Cardiac fibroblast (primary cell): ENCODE results near the gene C10orf53.

Experiments used
- DNase-seq, 2 donors: peaks; one replicate each; pipeline versions ENCODE4 v3.0.0 to v3.0.0-alpha.2; 2010; ENCODE audit warnings: low read depth in 2 of 2
- H3K4me3 ChIP-seq, 2 donors: replicated peaks in 1 of 2; 1 replicate in 1 of 2; 2 replicates in 1 of 2; pipeline ENCODE4 v1.5.1; 2011; ENCODE audit warnings: low read depth in 2 of 2, low read length in 2 of 2, mild to moderate bottlenecking in 2 of 2, moderate library complexity in 1 of 2
- CTCF ChIP-seq: IDR thresholded peaks from one replicate; pipeline ENCODE4 v1.5.1; 2011; ENCODE audit warnings: low read depth, mild to moderate bottlenecking, low read length, inconsistent platforms

C10orf53 gene

GRCh38 chr10:49662169-49662830, 17.2 kb upstream of the C10orf53 start:
- no peak for DNase-seq
- H3K4me3 ChIP-seq = no peak overlapping the region
- TF ChIP-seq CTCF = no peak

DNA sequence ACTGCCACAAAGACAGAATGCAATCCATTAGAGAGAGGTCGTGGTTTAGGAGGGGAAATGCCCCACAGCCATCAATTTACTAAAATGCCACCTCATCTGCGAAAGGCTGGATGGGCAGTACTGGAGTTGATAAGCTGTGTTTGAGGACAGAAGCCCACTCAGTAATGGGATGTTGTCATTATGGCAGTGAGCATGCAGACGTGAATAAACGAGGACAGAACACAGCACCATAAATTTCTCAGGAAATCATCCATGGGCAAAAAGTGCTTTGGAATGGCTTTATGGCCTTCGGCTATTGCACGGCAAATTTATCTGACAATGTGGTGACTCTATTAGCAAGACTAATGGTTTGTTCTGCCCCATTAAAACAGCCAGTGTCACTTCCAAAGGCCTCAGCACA, 15.9 kb upstream of the C10orf53 start:
- DNase-seq = no peak
- no peak for TF ChIP-seq CTCF

DNA sequence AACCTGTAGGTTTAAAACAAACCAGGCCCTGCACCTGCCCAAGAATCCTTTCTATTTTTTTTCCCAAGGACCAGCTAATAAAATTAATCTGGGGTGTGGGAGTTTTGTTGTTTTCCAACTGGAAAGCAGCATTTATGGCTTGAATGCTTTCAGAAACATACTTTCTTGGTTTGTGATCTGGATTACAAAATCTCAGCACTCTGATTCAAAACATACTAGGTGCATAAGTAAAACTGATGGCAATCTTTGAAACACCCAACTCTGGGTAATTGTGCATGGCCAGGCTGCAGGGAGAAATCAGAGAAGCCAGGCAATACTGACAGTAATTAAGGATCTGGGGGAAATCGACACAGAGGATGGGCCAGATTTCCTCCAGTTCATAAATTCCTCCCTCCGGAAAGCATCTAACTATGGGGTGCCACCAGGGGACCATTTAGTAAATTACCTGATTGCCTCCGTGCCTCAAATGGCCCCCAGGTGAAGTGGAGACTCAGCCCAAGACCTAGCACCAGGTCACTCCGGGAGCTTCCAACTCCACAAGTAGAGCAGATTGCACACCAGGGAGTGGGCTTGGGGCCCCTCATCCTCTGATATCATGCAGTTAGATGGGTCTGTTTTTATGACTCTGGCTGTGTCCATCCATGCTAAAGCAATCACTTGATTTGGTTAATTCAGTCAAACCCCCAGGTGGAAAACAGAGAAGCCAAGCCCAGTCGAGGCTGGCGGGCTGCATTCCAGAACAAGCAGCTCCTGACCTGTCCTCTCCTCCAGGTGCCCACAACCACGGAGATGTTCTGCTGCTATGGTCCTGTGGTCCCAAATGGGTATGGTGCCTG, 15.2 kb upstream of the C10orf53 start:
- H3K4me3 ChIP-seq = no peak overlapping the region
- TF ChIP-seq CTCF = no peak
- DNase-seq = no peak

More for the DNA sequence above, 15.9 kb upstream of the C10orf53 start:
- H3K4me3 ChIP-seq = no peak overlapping the region

- no peak overlapping the region for H3K4me3 ChIP-seq
- TF ChIP-seq CTCF = no peak
- no peak for DNase-seq
Observed at GRCh38 chr10:49664842-49665355, 14.6 kb upstream of the C10orf53 start.

DNA sequence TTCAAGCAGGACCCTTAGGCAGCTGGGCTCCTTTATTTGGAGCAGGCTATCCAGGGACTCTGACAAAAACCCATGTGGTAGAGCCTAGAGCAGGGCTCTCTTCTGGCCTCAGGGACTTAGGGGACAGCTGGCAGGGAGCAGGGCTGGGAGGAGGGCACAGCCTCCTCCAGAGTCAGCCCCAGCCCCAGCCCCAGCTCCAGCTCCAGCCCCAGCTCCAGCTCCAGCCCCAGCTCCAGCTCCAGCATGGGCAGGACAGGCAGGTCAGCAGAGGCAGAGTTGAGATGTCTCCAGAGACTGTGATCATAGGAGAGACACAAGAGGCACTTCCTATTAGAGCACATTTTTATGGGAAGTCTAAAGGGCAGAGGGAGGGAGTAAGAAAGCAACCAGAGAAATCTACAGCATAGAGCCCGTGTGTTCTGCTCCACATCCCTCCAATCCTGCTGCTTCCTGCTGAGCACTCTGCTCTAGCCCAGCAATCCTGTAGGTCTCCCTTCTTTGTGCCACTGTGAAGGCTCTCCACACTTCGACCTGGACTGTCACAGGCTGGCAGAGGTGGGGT, 13.3 kb upstream of the C10orf53 start:
- DNase-seq = no peak
- no peak for TF ChIP-seq CTCF
- H3K4me3 ChIP-seq = no peak overlapping the region

GRCh38 chr10:49666685-49667084, 12.8 kb upstream of the C10orf53 start:
- no peak overlapping the region for H3K4me3 ChIP-seq
- no peak for TF ChIP-seq CTCF
- no peak for DNase-seq
